ENCODE data around the gene RTN4R. TPM values are rescaled to one million over a fixed set of nuclear protein-coding genes. Genes with fewer than 3 reads are reported as not detected.

The RTN4R gene
- total and polyA plus RNA-seq, 9 of the 15 experiments (the other 6 are each of a cell fraction or from before 2014, with no cell fraction given): 0.04 to 2.8 (median 1.4) TPM; not detected in 3

DNA sequence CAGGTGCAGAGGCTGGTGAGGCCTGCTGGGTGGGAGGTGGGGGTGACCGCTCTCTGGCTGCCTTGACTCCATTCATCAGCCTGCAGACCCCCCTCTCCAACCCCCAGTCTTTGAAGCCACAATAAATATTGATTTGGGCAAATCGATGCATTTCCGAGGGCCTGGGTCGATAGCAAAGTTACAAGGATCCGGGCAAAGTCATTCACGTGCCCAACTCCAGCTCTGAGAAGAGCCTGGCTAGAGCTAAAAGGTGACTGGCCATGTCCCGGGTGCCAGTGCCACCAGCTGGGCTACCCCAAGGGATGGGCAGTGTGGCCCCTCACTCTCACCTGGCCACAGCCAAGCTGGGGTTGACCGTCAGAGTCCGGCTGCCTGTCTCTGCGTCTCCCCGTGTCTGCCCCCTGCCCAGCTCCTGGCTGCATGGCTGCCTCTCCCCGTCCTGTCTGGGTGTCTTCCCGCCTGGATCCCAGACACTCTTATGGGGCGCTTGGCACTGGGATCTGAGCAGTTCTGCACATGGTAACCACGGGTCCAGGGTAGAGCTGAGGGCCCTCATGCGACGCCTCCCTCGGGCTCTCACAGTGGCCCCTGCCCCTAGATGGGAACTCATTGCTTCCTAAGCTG lies 70.6 kb downstream of the RTN4R start:
- FAIRE-seq (no peak), DNase-seq (ENCODE audit: extremely low read depth in 1 of 4, low spot score in 3 of 4) (no peak), ATAC-seq (no peak)
- ChIA-PET POLR2A (interaction anchor here (0.6 to 1.8 kb wide), 9 partner anchors 9 to 658 kb away, joined by 3 to 14 read pairs (median 4); no protein-coding TSS in a partner anchor), CTCF (ENCODE audit: low intra/inter-chr PET ratio) (no interaction called here)
- Histone ChIP-seq H3K36me3 (ENCODE audit: control insufficient read depth, insufficient read depth, low read length) (no peaks in the 10 kb centered on the region), H3K4me1 (replicated peaks in 1 of 2; ENCODE audit: control insufficient read depth in 2 of 2, insufficient read depth in 2 of 2, low read length in 2 of 2) (peaks cover 0 to 50% of the 10 kb centered on the region in 2 experiments; a peak in 2 of 5 replicates), H3K4me3 (no peak overlapping the region), H3K9me1 (ENCODE audit: control insufficient read depth, insufficient read depth, low read length) (peaks cover 2% of the 10 kb centered on the region), H3K79me2 (ENCODE audit: control insufficient read depth, insufficient read depth, low read length) (no peaks in the 10 kb centered on the region), H3K27me3 (ENCODE audit: control insufficient read depth in 2 of 2, insufficient read depth in 2 of 2, low read length in 2 of 2) (peaks cover 83 to 94% of the 10 kb centered on the region in 2 experiments), H3K27ac (ENCODE audit: extremely low read depth, low read depth, low read length) (no peak overlapping the region), H3K4me2 (ENCODE audit: insufficient read depth, low read length) (no peak overlapping the region), H4K20me1 (replicated peaks; ENCODE audit: control insufficient read depth, insufficient read depth, low read length) (peaks cover 38% of the 10 kb centered on the region), H3K9me3 (replicated peaks; ENCODE audit: control insufficient read depth, insufficient read depth, low read depth, low read length) (no peaks in the 10 kb centered on the region), H3K9ac (ENCODE audit: insufficient read depth in 1 of 2, low read depth in 2 of 2, low read length in 2 of 2) (peak overlapping the region in 1 of 2 experiments; percentile 3; a peak in 1 of 4 replicates), H2AFZ (ENCODE audit: low read depth, low read length) (no peak overlapping the region)
- intact Hi-C loops (cut with micrococcal nuclease) (no loop called here), in situ Hi-C loops (cut with MboI) (no loop called here)
- WGBS (ENCODE audit: insufficient coverage, low coverage, missing lambda C conversion rate): under 1% methylated on average over 18 of the region's 18 CpGs
- no TSS peak for BruUV-seq (replicated peaks)
- TF ChIP-seq SMAD4 (CRISPR knock-in tag; conservative IDR thresholded peaks at IDR 0.05) (no peak), JUNB (CRISPR knock-in tag; conservative IDR thresholded peaks at IDR 0.05) (no peak), ETS2 (tag; IDR thresholded peaks at IDR 0.05; ENCODE audit: borderline replicate concordance, poor library complexity, severe bottlenecking) (peak; percentile 43), BHLHE40 (IDR thresholded peaks at IDR 0.05; ENCODE audit: low read length) (no peak), HMGN3 (IDR thresholded peaks at IDR 0.05; ENCODE audit: borderline replicate concordance, extremely low read depth, insufficient read length, low read depth, low read length) (peak; percentile 9), CBX8 (IDR thresholded peaks at IDR 0.05; ENCODE audit: borderline replicate concordance, extremely low read depth, low read depth, low read length, poor library complexity, severe bottlenecking) (no peak), NCOA4 (IDR thresholded peaks at IDR 0.05; ENCODE audit: partially characterized antibody) (no peak), HDAC6 (IDR thresholded peaks at IDR 0.05; ENCODE audit: low read depth, low read length) (0 out of 2 replicates have a peak, but pooled peaks have one; percentile 56), ZBTB7A (IDR thresholded peaks at IDR 0.05; ENCODE audit: borderline replicate concordance, control insufficient read depth, low read depth, low read length) (0 out of 2 replicates have a peak, but pooled peaks have one; percentile 7)
- TF ChIP-seq, protein P1, sequence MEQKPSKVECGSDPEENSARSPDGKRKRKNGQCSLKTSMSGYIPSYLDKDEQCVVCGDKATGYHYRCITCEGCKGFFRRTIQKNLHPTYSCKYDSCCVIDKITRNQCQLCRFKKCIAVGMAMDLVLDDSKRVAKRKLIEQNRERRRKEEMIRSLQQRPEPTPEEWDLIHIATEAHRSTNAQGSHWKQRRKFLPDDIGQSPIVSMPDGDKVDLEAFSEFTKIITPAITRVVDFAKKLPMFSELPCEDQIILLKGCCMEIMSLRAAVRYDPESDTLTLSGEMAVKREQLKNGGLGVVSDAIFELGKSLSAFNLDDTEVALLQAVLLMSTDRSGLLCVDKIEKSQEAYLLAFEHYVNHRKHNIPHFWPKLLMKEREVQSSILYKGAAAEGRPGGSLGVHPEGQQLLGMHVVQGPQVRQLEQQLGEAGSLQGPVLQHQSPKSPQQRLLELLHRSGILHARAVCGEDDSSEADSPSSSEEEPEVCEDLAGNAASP (IDR thresholded peaks at IDR 0.05): no peak
- TF ChIP-seq, protein P2, sequence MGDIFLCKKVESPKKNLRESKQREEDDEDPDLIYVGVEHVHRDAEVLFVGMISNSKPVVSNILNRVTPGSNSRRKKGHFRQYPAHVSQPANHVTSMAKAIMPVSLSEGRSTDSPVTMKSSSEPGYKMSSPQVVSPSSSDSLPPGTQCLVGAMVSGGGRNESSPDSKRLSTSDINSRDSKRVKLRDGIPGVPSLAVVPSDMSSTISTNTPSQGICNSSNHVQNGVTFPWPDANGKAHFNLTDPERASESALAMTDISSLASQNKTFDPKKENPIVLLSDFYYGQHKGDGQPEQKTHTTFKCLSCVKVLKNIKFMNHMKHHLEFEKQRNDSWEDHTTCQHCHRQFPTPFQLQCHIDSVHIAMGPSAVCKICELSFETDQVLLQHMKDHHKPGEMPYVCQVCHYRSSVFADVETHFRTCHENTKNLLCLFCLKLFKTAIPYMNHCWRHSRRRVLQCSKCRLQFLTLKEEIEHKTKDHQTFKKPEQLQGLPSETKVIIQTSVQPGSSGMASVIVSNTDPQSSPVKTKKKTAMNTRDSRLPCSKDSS (IDR thresholded peaks at IDR 0.05; ENCODE audit: low read depth, partially characterized antibody): no peak
- TF ChIP-seq, protein P3, sequence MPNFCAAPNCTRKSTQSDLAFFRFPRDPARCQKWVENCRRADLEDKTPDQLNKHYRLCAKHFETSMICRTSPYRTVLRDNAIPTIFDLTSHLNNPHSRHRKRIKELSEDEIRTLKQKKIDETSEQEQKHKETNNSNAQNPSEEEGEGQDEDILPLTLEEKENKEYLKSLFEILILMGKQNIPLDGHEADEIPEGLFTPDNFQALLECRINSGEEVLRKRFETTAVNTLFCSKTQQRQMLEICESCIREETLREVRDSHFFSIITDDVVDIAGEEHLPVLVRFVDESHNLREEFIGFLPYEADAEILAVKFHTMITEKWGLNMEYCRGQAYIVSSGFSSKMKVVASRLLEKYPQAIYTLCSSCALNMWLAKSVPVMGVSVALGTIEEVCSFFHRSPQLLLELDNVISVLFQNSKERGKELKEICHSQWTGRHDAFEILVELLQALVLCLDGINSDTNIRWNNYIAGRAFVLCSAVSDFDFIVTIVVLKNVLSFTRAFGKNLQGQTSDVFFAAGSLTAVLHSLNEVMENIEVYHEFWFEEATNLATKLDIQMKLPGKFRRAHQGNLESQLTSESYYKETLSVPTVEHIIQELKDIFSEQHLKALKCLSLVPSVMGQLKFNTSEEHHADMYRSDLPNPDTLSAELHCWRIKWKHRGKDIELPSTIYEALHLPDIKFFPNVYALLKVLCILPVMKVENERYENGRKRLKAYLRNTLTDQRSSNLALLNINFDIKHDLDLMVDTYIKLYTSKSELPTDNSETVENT (CRISPR knock-in tag; IDR thresholded peaks at IDR 0.05): 0 out of 2 replicates have a peak, but pooled peaks have one; percentile 23
- TF ChIP-seq, protein P4, sequence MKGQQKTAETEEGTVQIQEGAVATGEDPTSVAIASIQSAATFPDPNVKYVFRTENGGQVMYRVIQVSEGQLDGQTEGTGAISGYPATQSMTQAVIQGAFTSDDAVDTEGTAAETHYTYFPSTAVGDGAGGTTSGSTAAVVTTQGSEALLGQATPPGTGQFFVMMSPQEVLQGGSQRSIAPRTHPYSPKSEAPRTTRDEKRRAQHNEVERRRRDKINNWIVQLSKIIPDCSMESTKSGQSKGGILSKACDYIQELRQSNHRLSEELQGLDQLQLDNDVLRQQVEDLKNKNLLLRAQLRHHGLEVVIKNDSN (CRISPR knock-in tag; IDR thresholded peaks at IDR 0.05): no peak

All from K562 (cell line).